Smooth muscle cell (in vitro differentiated cells): ENCODE measurements around the gene CHST6. TPM values are rescaled to one million over a fixed set of nuclear protein-coding genes. Genes with fewer than 3 reads are reported as not detected.
A peak's percentile ranks its signal among the peaks of the same experiment; 100 is the strongest.

Experiments used
- DNase-seq: peaks from one replicate; lab custom pipeline; 2025; ENCODE audit not compliant: unreplicated experiment; lab: John Stamatoyannopoulos, UW
- H2AFZ ChIP-seq: fragments of 200-600 bp; sonication (generic); 2 replicates; pipeline ENCODE4 v1.6.0; 2016; ENCODE audit warnings: antibody characterized with exemption, low read depth, mild to moderate bottlenecking
- H3F3A ChIP-seq: fragments of 200-600 bp; sonication (generic); 2 replicates; pipeline ENCODE4 v1.6.0; 2017; ENCODE audit warnings: antibody characterized with exemption, low read depth
- H3K27ac ChIP-seq: fragments of 200-600 bp; sonication (generic); 2 replicates; pipeline ENCODE4 v1.5.1; 2016; ENCODE audit warnings: low read depth, mild to moderate bottlenecking
- H3K27me3 ChIP-seq: fragments of 200-600 bp; sonication (generic); 2 replicates; pipeline ENCODE4 v1.6.1; 2016; ENCODE audit warnings: low read depth, mild to moderate bottlenecking
- H3K36me3 ChIP-seq: fragments of 200-600 bp; sonication (generic); 2 replicates; pipeline ENCODE4 v1.5.1; 2016; ENCODE audit warnings: low read depth
- H3K4me1 ChIP-seq: fragments of 200-600 bp; sonication (generic); 2 replicates; pipeline ENCODE4 v1.5.1; 2016; ENCODE audit warnings: low read depth
- H3K4me2 ChIP-seq: fragments of 200-600 bp; sonication (generic); 2 replicates; pipeline ENCODE4 v1.6.0; 2016; ENCODE audit warnings: mild to moderate bottlenecking
- H3K4me3 ChIP-seq: fragments of 200-600 bp; sonication (generic); 2 replicates; pipeline ENCODE4 v1.5.1; 2016; ENCODE audit warnings: mild to moderate bottlenecking
- H3K79me2 ChIP-seq: fragments of 200-600 bp; sonication (generic); 2 replicates; pipeline ENCODE4 v1.6.0; 2016; ENCODE audit warnings: low read depth, mild to moderate bottlenecking
- H3K9ac ChIP-seq: fragments of 200-600 bp; sonication (generic); 2 replicates; pipeline ENCODE4 v1.6.0; 2016; ENCODE audit warnings: low read depth
- H3K9me3 ChIP-seq: fragments of 200-600 bp; sonication (generic); replicated peaks from 2 replicates; pipeline ENCODE4 v1.5.1; 2016; ENCODE audit warnings: low read depth
- H4K20me1 ChIP-seq: fragments of 200-600 bp; sonication (generic); 2 replicates; pipeline ENCODE4 v1.6.0; 2016; ENCODE audit warnings: low read depth
- CTCF ChIP-seq: fragments of 200-600 bp; sonication (generic); IDR thresholded peaks from 2 replicates; pipeline ENCODE4 v1.5.1; 2017; ENCODE audit warnings: borderline replicate concordance, mild to moderate bottlenecking, antibody characterized with exemption; ENCODE audit not compliant: insufficient read depth, poor library complexity, severe bottlenecking
- WGBS: methylation state at CpG from one replicate; pipeline ENCODE4 v1.1.7; 2016; ENCODE audit warnings: low lambda C conversion rate; 5-methylcytosine and 5-hydroxymethylcytosine counted together
- polyA plus RNA-seq: library from polyadenylated mRNA; unstranded; fragments of >200 nt; fragmentation: Nextera tagmentation; extraction: Ambion mirVana; gene quantifications from 2 replicates; pipeline ENCODE4 v1.2.1, GENCODE V29; 2016
- total RNA-seq: library from RNA; depleted of rRNA; stranded (reverse); fragments of >200 nt; gene quantifications from 2 replicates; pipeline ENCODE4 v1.2.3, GENCODE V29; 2014

Gene CHST6
- total and polyA plus RNA-seq, 2 experiments from 2014 or later = 2.0 to 2.6 TPM

GRCh38 chr16:75475420-75475847, 19.8 kb downstream of the CHST6 start:
- TF ChIP-seq CTCF = no peak
- Histone ChIP-seq H3F3A (no peaks in the 10 kb centered on the region), H3K9me3 (no peaks in the 10 kb centered on the region), H3K27me3 (no peaks in the 10 kb centered on the region), H4K20me1 (no peaks in the 10 kb centered on the region), H3K27ac (no peak overlapping the region), H3K4me3 (no peak overlapping the region), H2AFZ (no peak overlapping the region), H3K36me3 (no peaks in the 10 kb centered on the region), H3K4me1 (no peaks in the 10 kb centered on the region), H3K79me2 (no peaks in the 10 kb centered on the region), H3K9ac (no peak overlapping the region), H3K4me2 (no peak overlapping the region)
- DNase-seq = no peak
- 98% methylated on average over 2 of the region's 2 CpGs for WGBS

- Histone ChIP-seq H3K9ac (no peak overlapping the region), H3K4me2 (no peak overlapping the region), H3K4me1 (no peaks in the 10 kb centered on the region), H3K27ac (no peak overlapping the region), H3K27me3 (no peaks in the 10 kb centered on the region), H2AFZ (no peak overlapping the region), H3F3A (no peaks in the 10 kb centered on the region), H4K20me1 (no peaks in the 10 kb centered on the region), H3K9me3 (no peaks in the 10 kb centered on the region), H3K36me3 (no peaks in the 10 kb centered on the region), H3K4me3 (no peak overlapping the region), H3K79me2 (no peaks in the 10 kb centered on the region)
- WGBS = 96% methylated on average over 17 of the region's 17 CpGs
- DNase-seq = no peak
- no peak for TF ChIP-seq CTCF
These were observed 22.0 kb downstream of the CHST6 start for GRCh38 chr16:75472908-75473877.

- Histone ChIP-seq H3K9me3 (no peaks in the 10 kb centered on the region), H3K4me3 (no peak overlapping the region), H3K4me1 (no peaks in the 10 kb centered on the region), H3F3A (no peaks in the 10 kb centered on the region), H3K79me2 (no peaks in the 10 kb centered on the region), H3K36me3 (no peaks in the 10 kb centered on the region), H3K27ac (no peak overlapping the region), H4K20me1 (no peaks in the 10 kb centered on the region), H3K4me2 (no peak overlapping the region), H2AFZ (no peak overlapping the region), H3K9ac (no peak overlapping the region), H3K27me3 (no peaks in the 10 kb centered on the region)
- DNase-seq = no peak
- peak; percentile 57 for TF ChIP-seq CTCF
- WGBS = 19% methylated on average over 10 of the region's 10 CpGs
These were observed 23.3 kb downstream of the CHST6 start for GRCh38 chr16:75471723-75472633.
